NCI-H128 (cell line): ENCODE measurements around the gene RUNX1.

Experiments
- DNase-seq: peaks from one replicate; lab custom pipeline; 2025; ENCODE audit not compliant: unreplicated experiment; lab: John Stamatoyannopoulos, UW

RUNX1 gene

DNA sequence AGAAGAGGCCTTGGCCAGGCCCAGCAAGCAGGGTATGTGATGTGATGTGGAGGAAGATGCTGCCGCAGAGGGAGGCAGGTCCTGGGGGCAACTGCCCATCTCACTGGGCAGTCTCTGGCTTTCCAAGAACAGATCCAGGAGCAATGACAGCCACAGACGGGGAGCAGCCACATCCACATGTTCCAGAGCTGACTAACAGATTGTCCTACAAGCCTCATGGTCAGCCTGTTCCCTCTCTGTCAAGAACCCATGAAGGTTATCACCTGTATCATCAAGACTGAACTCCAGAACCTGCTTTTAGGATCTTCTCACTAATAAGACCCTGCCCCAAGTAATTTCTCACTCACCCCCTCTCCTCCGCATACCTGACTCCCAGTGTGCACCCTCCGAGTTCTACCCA, 187.8 kb downstream of the RUNX1 start:
- no peak for DNase-seq

DNA sequence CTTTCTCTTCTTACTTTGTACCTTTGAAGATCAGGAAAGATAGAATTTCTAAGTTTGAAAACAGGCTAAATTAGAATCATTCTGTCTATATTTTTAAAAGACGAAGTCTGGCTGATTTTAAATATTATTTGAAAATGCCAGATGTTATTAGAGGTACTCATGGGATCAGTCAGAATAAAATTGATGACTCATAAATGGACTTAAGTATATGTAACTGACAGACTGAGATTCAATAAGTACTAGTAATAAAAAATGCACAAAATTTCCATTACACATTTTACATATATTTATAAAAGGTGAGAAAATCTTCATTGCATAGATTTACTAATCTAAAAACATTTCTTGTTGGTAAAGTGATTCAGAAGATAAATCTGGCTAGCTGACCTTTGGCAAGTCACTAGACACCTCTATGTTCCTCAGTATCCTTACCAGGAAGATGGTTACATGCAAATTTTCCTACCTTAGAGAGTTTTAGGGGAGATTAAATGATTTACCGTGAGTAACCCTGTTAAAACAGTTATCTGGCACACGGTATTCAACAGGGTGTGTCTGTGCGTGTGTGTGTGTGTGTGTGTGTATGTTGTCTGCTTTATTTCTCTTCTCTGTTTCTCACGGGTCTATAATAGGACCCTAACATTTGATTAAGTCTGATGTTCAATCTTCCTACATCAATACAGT, 189.0 kb downstream of the RUNX1 start:
- no peak for DNase-seq

DNA sequence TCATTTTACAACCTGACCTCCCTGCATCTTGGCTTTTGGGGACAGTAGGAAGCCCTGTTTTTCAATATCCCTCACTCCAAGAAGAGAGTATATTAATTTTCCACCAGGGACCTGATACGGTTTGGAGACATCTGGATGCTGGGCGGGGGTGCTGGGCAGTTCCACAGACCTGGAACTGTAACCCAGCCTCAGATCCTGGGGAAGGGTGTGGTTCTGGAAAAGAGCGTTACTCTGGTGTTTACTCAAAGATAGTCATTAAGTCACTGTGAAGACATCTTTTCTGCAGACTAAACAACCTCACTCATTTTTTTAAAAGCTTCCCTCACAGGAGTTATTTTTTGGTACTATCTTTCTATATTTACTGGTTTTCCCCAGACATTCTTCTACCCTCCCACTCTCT, 190.5 kb downstream of the RUNX1 start:
- DNase-seq: no peak

- DNase-seq: no peak
These were observed 191.2 kb downstream of the RUNX1 start for GRCh38 chr21:34857874-34858273.

DNA sequence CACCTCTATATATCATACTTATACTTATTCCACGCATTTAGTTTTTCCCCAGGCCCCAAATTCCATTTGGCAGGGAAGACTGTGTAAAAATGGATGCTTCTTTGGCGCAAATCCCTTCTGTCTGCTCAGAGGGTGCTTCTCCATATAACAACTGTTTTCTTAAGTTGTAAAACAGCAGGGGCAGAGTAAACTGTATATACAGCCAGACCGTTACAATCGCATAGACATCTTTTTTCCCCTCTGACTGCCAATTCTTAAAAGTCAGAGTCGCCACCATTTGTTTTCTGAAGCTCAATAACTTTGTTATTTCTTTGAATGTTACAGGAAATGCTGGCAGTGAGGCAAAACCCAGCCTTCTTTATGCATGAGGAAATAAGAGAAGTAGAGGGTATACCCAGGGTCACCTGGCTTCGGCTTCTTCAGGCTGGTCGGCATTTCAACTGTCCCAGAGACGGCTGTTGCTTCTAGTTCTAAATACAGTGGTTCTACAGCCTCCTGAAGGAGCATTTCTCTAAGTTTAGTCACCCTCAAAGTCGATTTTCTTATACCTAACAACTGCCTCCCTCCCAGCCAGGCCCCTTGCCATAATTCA, 191.9 kb downstream of the RUNX1 start:
- DNase-seq: no peak

GRCh38 chr21:34852448-34852847, 196.7 kb downstream of the RUNX1 start:
- DNase-seq: no peak

- DNase-seq: no peak
These were observed 198.9 kb downstream of the RUNX1 start for GRCh38 chr21:34850166-34850690.

DNA sequence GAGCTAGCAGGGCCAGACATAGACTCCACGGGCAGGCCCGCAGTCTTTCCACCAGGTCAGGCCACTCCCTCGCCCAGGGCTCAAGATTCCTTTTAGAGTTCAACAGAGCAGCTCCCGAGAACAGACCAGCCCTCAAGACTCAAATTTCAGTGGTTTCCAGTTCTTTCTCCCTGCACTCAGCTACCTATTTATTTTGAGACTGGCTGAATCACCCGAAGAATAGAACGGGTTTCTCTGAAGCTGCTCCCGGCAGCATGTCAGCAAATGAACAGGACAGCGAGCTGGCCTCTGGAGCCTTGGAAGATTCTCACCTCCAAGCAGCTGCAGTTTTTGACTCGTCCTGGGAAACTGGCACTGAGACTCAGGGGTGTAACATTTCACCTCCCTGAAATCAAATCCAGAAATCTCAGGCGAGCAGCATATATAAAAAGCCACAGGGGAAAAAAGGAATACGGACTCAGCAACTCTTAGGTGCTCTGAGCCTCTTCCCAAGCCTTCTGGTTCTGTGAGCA, 202.4 kb downstream of the RUNX1 start:
- DNase-seq: no peak

GRCh38 chr21:34845521-34846451, 203.3 kb downstream of the RUNX1 start:
- no peak for DNase-seq

DNA sequence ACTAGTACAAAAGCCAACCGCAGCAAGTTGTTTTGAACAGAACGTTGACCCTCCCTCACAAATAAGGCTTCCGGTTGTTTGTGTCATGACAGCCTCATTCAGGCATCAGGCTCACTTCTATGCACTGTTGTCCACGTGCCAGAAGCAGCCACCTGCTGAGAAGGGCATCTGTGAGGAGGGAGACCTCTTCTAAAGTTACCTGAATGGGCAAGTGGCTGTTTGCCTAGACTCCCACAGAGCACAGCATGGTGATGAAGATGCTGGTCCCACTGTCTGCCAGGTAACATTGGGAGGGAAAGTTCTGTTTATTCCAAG, 204.2 kb downstream of the RUNX1 start:
- peak; percentile 31 for DNase-seq

GRCh38 chr21:34844013-34844923, 204.8 kb downstream of the RUNX1 start:
- no peak for DNase-seq

GRCh38 chr21:34843562-34843961, 205.5 kb downstream of the RUNX1 start:
- DNase-seq: no peak

GRCh38 chr21:34841154-34841553, 207.9 kb downstream of the RUNX1 start:
- no peak for DNase-seq

DNA sequence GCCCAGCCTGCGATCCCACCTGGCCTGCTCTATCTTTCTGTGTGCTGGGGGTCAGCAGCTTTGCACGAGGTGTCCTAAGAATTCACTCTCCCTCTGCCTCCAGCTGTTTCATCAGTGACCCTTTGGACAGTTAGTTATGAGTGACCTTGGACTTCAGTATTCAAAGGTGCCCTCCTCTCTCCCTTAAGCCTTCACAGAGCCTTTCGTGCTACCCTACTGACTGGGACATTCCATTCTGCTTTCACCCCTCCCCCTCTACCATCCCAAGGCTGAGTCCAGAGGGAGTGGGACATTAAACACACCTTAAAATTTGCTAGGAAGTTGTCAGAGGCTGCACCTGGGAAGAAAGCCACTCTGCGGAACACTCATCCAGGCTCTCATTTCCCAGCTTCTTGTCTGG, 208.4 kb downstream of the RUNX1 start:
- no peak for DNase-seq

- DNase-seq: no peak
These were observed 209.9 kb downstream of the RUNX1 start for GRCh38 chr21:34838956-34839820.

DNA sequence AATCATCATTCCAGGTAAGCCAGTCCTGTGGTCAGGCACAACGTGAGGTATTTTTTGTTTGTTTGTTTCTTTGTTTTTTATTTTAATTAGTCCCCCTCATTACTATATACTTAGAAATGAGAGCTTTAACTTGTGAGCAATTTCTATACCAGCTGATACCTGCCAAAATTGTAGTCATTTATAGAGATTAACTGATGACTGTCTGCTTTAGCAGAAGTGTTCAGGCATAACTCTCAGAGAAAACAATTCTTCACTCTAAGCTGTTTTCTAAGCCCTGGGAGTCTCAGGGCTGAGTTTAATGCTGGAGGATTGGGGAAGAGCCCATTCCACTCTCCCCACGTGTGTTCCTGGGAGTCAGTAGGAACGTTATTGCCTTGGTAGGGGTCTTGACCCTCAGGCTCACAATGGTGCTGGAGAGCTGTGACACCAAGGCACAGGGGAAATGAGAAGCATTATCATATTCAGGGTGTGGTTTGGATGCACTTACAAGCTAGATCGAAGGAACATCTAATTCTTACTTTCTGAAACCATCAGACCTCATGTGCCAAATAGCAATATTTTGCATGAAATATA, 212.1 kb downstream of the RUNX1 start:
- DNase-seq: no peak

- DNase-seq: no peak
These were observed 212.8 kb downstream of the RUNX1 start for GRCh38 chr21:34836103-34836932.

- no peak for DNase-seq
These were observed 213.6 kb downstream of the RUNX1 start for GRCh38 chr21:34835526-34835925.
